Fibroblast of the aortic adventitia (primary cell): ENCODE data around the gene SDHAF2. TPM values are rescaled to one million over a fixed set of nuclear protein-coding genes. Genes with fewer than 3 reads are reported as not detected.

Experiments
- DNase-seq: peaks from one replicate; pipeline ENCODE4 v3.0.0-alpha.2; 2010; ENCODE audit warnings: low read depth
- H3K4me3 ChIP-seq: 2 replicates; pipeline ENCODE4 v1.5.1; 2011; ENCODE audit warnings: low read depth, mild to moderate bottlenecking, control low read depth, low read length, moderate library complexity
- small RNA-seq: library from RNA; depleted of rRNA; stranded (forward); fragments of <200 nt; gene quantifications from one replicate; pipeline ENCODE3, GENCODE V24; 2012
- total RNA-seq: library from RNA; depleted of rRNA; stranded (reverse); fragments of >200 nt; gene quantifications from 2 replicates; pipeline ENCODE4 v1.2.3, GENCODE V29; 2012; ENCODE audit warnings: low replicate concordance
- TF ChIP-seq, protein P1 (sequence below): IDR thresholded peaks from 2 replicates; pipeline ENCODE4 v1.5.1; 2011; ENCODE audit warnings: mild to moderate bottlenecking, low read length, control low read depth, inconsistent platforms; ENCODE audit not compliant: insufficient read depth

Gene SDHAF2
- total RNA-seq, 1 donor = 51.5 TPM

DNA sequence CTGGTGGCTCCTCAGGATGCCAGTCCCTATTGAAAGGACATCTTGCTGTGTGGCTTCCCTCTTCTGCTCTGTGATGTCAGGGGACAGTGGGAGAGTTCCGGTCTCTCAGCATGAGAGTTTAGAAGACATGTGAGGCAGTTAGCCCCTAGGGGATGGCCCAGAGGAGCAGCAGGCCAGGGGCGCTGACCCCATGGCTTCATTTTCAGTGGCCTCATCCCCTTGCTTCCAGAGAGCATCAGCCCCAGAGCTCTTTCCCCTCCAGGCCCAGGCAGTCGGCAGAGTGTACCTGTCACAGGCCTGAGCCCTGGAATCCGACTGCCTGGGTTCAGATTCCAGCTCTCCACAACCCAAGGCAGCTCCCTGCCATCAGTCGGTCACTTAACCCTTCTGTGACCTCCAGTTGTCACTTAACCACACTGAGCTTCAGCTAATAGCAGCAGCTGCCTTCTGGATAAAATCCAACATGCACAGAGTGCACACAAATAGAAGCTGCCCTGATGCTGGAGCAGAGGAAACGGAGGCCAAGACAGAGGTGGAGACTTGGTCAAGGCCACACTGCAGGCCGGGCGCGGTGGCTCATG lies 64.5 kb downstream of the SDHAF2 start:
- TF ChIP-seq, protein P1, sequence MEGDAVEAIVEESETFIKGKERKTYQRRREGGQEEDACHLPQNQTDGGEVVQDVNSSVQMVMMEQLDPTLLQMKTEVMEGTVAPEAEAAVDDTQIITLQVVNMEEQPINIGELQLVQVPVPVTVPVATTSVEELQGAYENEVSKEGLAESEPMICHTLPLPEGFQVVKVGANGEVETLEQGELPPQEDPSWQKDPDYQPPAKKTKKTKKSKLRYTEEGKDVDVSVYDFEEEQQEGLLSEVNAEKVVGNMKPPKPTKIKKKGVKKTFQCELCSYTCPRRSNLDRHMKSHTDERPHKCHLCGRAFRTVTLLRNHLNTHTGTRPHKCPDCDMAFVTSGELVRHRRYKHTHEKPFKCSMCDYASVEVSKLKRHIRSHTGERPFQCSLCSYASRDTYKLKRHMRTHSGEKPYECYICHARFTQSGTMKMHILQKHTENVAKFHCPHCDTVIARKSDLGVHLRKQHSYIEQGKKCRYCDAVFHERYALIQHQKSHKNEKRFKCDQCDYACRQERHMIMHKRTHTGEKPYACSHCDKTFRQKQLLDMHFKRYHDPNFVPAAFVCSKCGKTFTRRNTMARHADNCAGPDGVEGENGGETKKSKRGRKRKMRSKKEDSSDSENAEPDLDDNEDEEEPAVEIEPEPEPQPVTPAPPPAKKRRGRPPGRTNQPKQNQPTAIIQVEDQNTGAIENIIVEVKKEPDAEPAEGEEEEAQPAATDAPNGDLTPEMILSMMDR = no peak
- no peak overlapping the region for H3K4me3 ChIP-seq
- DNase-seq = no peak

DNA sequence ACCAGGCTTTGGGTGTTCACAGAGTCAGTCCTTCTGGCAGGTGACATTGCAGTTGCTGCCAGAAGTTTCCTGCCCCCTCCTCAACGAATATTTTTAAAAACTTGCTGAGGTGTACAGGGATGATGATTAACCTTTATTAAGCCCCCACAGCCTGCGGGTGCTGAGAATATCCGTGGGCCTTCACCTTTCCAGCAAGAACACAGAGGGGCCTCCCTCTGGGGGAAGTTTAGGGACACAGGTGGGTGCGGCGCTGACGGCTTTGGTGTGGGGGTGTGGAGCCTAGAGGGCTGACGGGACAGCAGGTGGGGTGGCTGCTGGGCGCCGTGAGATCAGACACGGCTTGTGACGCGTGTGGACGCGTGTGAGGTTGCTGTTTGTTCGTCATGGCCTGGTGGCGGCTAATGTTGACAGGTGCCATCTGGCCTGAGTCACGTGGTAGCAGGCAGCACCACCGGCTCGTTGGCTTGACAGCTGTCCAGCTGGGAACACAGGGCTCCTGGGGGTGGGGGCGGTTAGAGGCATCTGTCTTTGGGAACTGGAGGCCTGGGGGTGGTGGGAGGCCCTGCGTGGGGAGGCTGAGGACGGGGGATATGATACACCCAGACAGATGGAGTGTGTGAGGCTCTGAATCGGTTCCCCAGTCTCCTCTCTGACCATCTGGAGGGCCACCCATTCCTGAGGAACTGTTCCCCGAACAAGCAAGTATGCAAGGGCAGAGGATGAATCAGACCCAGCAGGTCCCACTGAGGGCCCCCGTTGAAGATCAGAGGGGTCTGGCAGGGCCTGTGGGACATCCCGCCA lies 66.1 kb downstream of the SDHAF2 start:
- no peak overlapping the region for H3K4me3 ChIP-seq
- DNase-seq = no peak
- TF ChIP-seq, protein P1 = no peak

Small RNA genes within 50 kb of the gene (small RNA-seq; reads per million reads assigned to genes)
- not detected for gene RN7SL23P

Other genes starting within 250 kb of the SDHAF2 start
- gene PGA3, start 226.6 kb upstream of the SDHAF2 start, total RNA-seq = 0.18 TPM in 1 of 2 replicates, not detected in the other
- gene PGA4, start 207.8 kb upstream of the SDHAF2 start, total RNA-seq = not detected in 2 replicates
- gene PGA5, start 188.9 kb upstream of the SDHAF2 start, total RNA-seq = not detected in 2 replicates
- 7.4 and 13.9 TPM in 2 replicates for gene VWCE, start 134.8 kb upstream of the SDHAF2 start, total RNA-seq
- gene DDB1, start 97.0 kb upstream of the SDHAF2 start, total RNA-seq = 290 and 382 TPM in 2 replicates
- 17.6 and 22.6 TPM in 2 replicates for gene TKFC, start 96.9 kb upstream of the SDHAF2 start, total RNA-seq
- gene CYB561A3, start 68.2 kb upstream of the SDHAF2 start, total RNA-seq = 60.6 and 62.5 TPM in 2 replicates
- gene TMEM138, start 67.8 kb upstream of the SDHAF2 start, total RNA-seq = 13.7 and 38.5 TPM in 2 replicates
- 12.2 and 19.9 TPM in 2 replicates for gene TMEM216, start 37.5 kb upstream of the SDHAF2 start, total RNA-seq
- 26.6 and 33.8 TPM in 2 replicates for gene CPSF7, start 149 bp upstream of the SDHAF2 start, total RNA-seq
- gene LRRC10B, start 78.6 kb downstream of the SDHAF2 start, total RNA-seq = 0.27 TPM in 1 of 2 replicates, not detected in the other
- 7.0 and 112 TPM in 2 replicates for gene SYT7, start 151.0 kb downstream of the SDHAF2 start, total RNA-seq